Activated T-helper 2 cell treated with anti-CD3 and anti-CD28 coated beads, Interferon-gamma antibody, Interleukin-2, Interleukin-4, amounts not matched to agents 10 μg/mL and 5 μg/mL and 100 μg/mL, durations not matched to agents 14 hours and 24 hours and 36 hours (primary cell): ENCODE data around the gene NR5A2. TPM values are rescaled to one million over a fixed set of nuclear protein-coding genes. Genes with fewer than 3 reads are reported as not detected.

Experiments
- DNase-seq: peaks from one replicate; pipeline ENCODE4 v3.0.0; 2021; ENCODE audit warnings: low spot score
- H3K27ac Mint-ChIP-seq: one replicate; pipeline ENCODE4 v1.8.0; 2021; ENCODE audit warnings: mixed read lengths
- H3K27me3 Mint-ChIP-seq: one replicate; pipeline ENCODE4 v1.8.0; 2021; ENCODE audit warnings: low read depth, mixed read lengths
- H3K36me3 Mint-ChIP-seq: one replicate; pipeline ENCODE4 v1.8.0; 2021; ENCODE audit warnings: low read depth, mixed read lengths
- H3K4me1 Mint-ChIP-seq: one replicate; pipeline ENCODE4 v1.8.0; 2021; ENCODE audit warnings: low read depth, mixed read lengths
- H3K4me3 Mint-ChIP-seq: one replicate; pipeline ENCODE4 v1.8.0; 2021; ENCODE audit warnings: low read depth, mild to moderate bottlenecking, moderate library complexity, mixed read lengths
- H3K9me3 Mint-ChIP-seq: one replicate; pipeline ENCODE4 v1.8.0; 2021; ENCODE audit warnings: mixed read lengths
- intact Hi-C: fragments of 100-400 bp; cut with micrococcal nuclease; formaldehyde crosslinking; loops from one replicate; pipeline ENCODE4 v1.15.1; 2023
- total RNA-seq: library from RNA; stranded (reverse); gene quantifications from 2 replicates; pipeline ENCODE4 v1.2.3, GENCODE V29; 2022

The NR5A2 gene
- total RNA-seq, 1 donor from 2014 or later: not detected

- intact Hi-C loops: no loop called here
- Mint-ChIP-seq H3K27ac (no peak overlapping the region), H3K27me3 (peaks cover 28% of the 10 kb centered on the region), H3K4me1 (no peaks in the 10 kb centered on the region), H3K36me3 (no peaks in the 10 kb centered on the region), H3K4me3 (no peak overlapping the region), H3K9me3 (no peaks in the 10 kb centered on the region)
- DNase-seq: no peak
Observed at GRCh38 chr1:200168926-200169325, 141.4 kb downstream of the NR5A2 start.

GRCh38 chr1:200172311-200172710, 144.8 kb downstream of the NR5A2 start:
- Mint-ChIP-seq H3K27ac (no peak overlapping the region), H3K36me3 (no peaks in the 10 kb centered on the region), H3K4me1 (peaks cover 4% of the 10 kb centered on the region), H3K9me3 (no peaks in the 10 kb centered on the region), H3K27me3 (peaks cover 38% of the 10 kb centered on the region), H3K4me3 (no peak overlapping the region)
- DNase-seq: no peak
- intact Hi-C loops: no loop called here

GRCh38 chr1:200173097-200173618, 145.6 kb downstream of the NR5A2 start:
- no peak for DNase-seq
- Mint-ChIP-seq H3K27ac (no peak overlapping the region), H3K36me3 (no peaks in the 10 kb centered on the region), H3K27me3 (peaks cover 36% of the 10 kb centered on the region), H3K4me1 (peaks cover 4% of the 10 kb centered on the region), H3K9me3 (no peaks in the 10 kb centered on the region), H3K4me3 (no peak overlapping the region)
- intact Hi-C loops: no loop called here

GRCh38 chr1:200174525-200175295, 147.2 kb downstream of the NR5A2 start:
- Mint-ChIP-seq H3K27me3 (peaks cover 38% of the 10 kb centered on the region), H3K27ac (no peak overlapping the region), H3K4me1 (peaks cover 4% of the 10 kb centered on the region), H3K36me3 (no peaks in the 10 kb centered on the region), H3K9me3 (no peaks in the 10 kb centered on the region), H3K4me3 (no peak overlapping the region)
- DNase-seq: no peak
- intact Hi-C loops: no loop called here

- Mint-ChIP-seq H3K4me1 (peaks cover 4% of the 10 kb centered on the region), H3K36me3 (no peaks in the 10 kb centered on the region), H3K4me3 (no peak overlapping the region), H3K27ac (no peak overlapping the region), H3K27me3 (peaks cover 34% of the 10 kb centered on the region), H3K9me3 (no peaks in the 10 kb centered on the region)
- no peak for DNase-seq
- intact Hi-C loops: no loop called here
Observed at GRCh38 chr1:200176181-200176580, 148.7 kb downstream of the NR5A2 start.

- no peaks in the 10 kb centered on the region for H3K9me3 Mint-ChIP-seq
- no peak overlapping the region for H3K4me3 Mint-ChIP-seq
- intact Hi-C loops: no loop called here
- no peak for DNase-seq
- H3K27ac Mint-ChIP-seq: no peak overlapping the region
- H3K27me3 Mint-ChIP-seq: peaks cover 33% of the 10 kb centered on the region
- no peaks in the 10 kb centered on the region for H3K36me3 Mint-ChIP-seq
- H3K4me1 Mint-ChIP-seq: peaks cover 4% of the 10 kb centered on the region
Observed at GRCh38 chr1:200176798-200177197, 149.3 kb downstream of the NR5A2 start.

GRCh38 chr1:200178340-200178739, 150.8 kb downstream of the NR5A2 start:
- Mint-ChIP-seq H3K9me3 (no peaks in the 10 kb centered on the region), H3K27ac (no peak overlapping the region), H3K4me1 (peaks cover 4% of the 10 kb centered on the region), H3K36me3 (no peaks in the 10 kb centered on the region), H3K27me3 (peaks cover 27% of the 10 kb centered on the region), H3K4me3 (no peak overlapping the region)
- DNase-seq: no peak
- intact Hi-C loops: loop anchor here (2.0 kb wide), 1 partner anchor 18 kb away; no protein-coding TSS in a partner anchor

- Mint-ChIP-seq H3K4me3 (no peak overlapping the region), H3K27me3 (peaks cover 27% of the 10 kb centered on the region), H3K36me3 (no peaks in the 10 kb centered on the region), H3K4me1 (peaks cover 4% of the 10 kb centered on the region), H3K27ac (no peak overlapping the region), H3K9me3 (no peaks in the 10 kb centered on the region)
- no peak for DNase-seq
- intact Hi-C loops: loop anchor here (2.0 kb wide), 1 partner anchor 18 kb away; no protein-coding TSS in a partner anchor
Observed at GRCh38 chr1:200179126-200179780, 151.7 kb downstream of the NR5A2 start.

GRCh38 chr1:200179781-200180160, 152.3 kb downstream of the NR5A2 start:
- Mint-ChIP-seq H3K4me3 (no peak overlapping the region), H3K9me3 (no peaks in the 10 kb centered on the region), H3K27me3 (peaks cover 22% of the 10 kb centered on the region), H3K27ac (no peak overlapping the region), H3K4me1 (no peaks in the 10 kb centered on the region), H3K36me3 (no peaks in the 10 kb centered on the region)
- intact Hi-C loops: loop anchor here (2.0 kb wide), 1 partner anchor 17 kb away; no protein-coding TSS in a partner anchor
- DNase-seq: no peak

- H3K36me3 Mint-ChIP-seq: no peaks in the 10 kb centered on the region
Observed at GRCh38 chr1:200180821-200181220, 153.3 kb downstream of the NR5A2 start.

GRCh38 chr1:200181861-200182260, 154.4 kb downstream of the NR5A2 start:
- H3K27ac Mint-ChIP-seq: no peak overlapping the region
- DNase-seq: no peak
- no peak overlapping the region for H3K4me3 Mint-ChIP-seq
- H3K27me3 Mint-ChIP-seq: peaks cover 20% of the 10 kb centered on the region
- no peaks in the 10 kb centered on the region for H3K9me3 Mint-ChIP-seq
- H3K4me1 Mint-ChIP-seq: no peaks in the 10 kb centered on the region
- no peaks in the 10 kb centered on the region for H3K36me3 Mint-ChIP-seq
- intact Hi-C loops: no loop called here

More at GRCh38 chr1:200180821-200181220, 153.3 kb downstream of the NR5A2 start:
- no peak for DNase-seq
- Mint-ChIP-seq H3K27me3 (peaks cover 18% of the 10 kb centered on the region), H3K4me3 (no peak overlapping the region), H3K9me3 (no peaks in the 10 kb centered on the region), H3K4me1 (no peaks in the 10 kb centered on the region), H3K27ac (no peak overlapping the region)
- intact Hi-C loops: no loop called here

- Mint-ChIP-seq H3K9me3 (no peaks in the 10 kb centered on the region), H3K27ac (no peak overlapping the region), H3K36me3 (no peaks in the 10 kb centered on the region), H3K27me3 (peaks cover 19% of the 10 kb centered on the region), H3K4me1 (no peaks in the 10 kb centered on the region), H3K4me3 (no peak overlapping the region)
- DNase-seq: no peak
- intact Hi-C loops: no loop called here
Observed at GRCh38 chr1:200182701-200183100, 155.2 kb downstream of the NR5A2 start.

GRCh38 chr1:200183637-200184036, 156.1 kb downstream of the NR5A2 start:
- no peaks in the 10 kb centered on the region for H3K4me1 Mint-ChIP-seq
- H3K9me3 Mint-ChIP-seq: no peaks in the 10 kb centered on the region
- DNase-seq: no peak
- H3K27me3 Mint-ChIP-seq: peaks cover 24% of the 10 kb centered on the region
- H3K4me3 Mint-ChIP-seq: no peak overlapping the region
- H3K27ac Mint-ChIP-seq: no peak overlapping the region
- no peaks in the 10 kb centered on the region for H3K36me3 Mint-ChIP-seq
- intact Hi-C loops: no loop called here
